Lower leg skin (tissue), 4 donors: ENCODE results near the gene P2RX6. TPM values are rescaled to one million over a fixed set of nuclear protein-coding genes. Genes with fewer than 3 reads are reported as not detected.
A peak's percentile ranks its signal among the peaks of the same experiment; 100 is the strongest.
"Not testable (repeated sequence)": the region's sequence is repeated elsewhere in the genome, so short reads cannot be mapped to it uniquely, and the experiment has no call there.

Experiments used
- DNase-seq, 2 donors: peaks; one replicate each; pipeline ENCODE4 v3.0.0-alpha.2; 2019; ENCODE audit warnings: low spot score in 2 of 2
- H3K4me3 ChIP-seq: fragments of 200-600 bp; sonication (generic); 2 replicates; pipeline ENCODE4 v1.5.1; 2017; ENCODE audit warnings: mild to moderate bottlenecking, low read depth; ENCODE audit not compliant: poor library complexity, severe bottlenecking
- POLR2A ChIP-seq, 2 donors: fragments of 450-650 bp; IDR thresholded peaks; one replicate each; pipeline ENCODE4 v1.6.1; 2016 to 2017; ENCODE audit warnings: antibody characterized with exemption in 2 of 2, mild to moderate bottlenecking in 1 of 2, moderate library complexity in 1 of 2
- WGBS, 2 donors: methylation state at CpG; one replicate each; pipeline ENCODE4 v1.1.5; 2018; 5-methylcytosine and 5-hydroxymethylcytosine counted together
- intact Hi-C: fragments of 100-400 bp; cut with DNase I; formaldehyde crosslinking; loops from one replicate; pipeline ENCODE4 v1.15.0; 2023; ENCODE audit warnings: low total_unique reads
- total RNA-seq, 4 donors: library from RNA; depleted of rRNA; stranded (reverse); fragments of >200 nt; gene quantifications; one replicate each; pipeline ENCODE4 v1.1.0, GENCODE V29; 2016
- TF ChIP-seq, protein P1 (sequence below), 3 donors: fragments of 450-650 bp; IDR thresholded peaks; one replicate each; pipeline ENCODE4 v1.5.1; 2016; ENCODE audit warnings: antibody characterized with exemption in 3 of 3, mild to moderate bottlenecking in 3 of 3, moderate library complexity in 2 of 3

The P2RX6 gene
- total RNA-seq, 4 donors from 2014 or later: 0.12 to 2.6 (median 0.87) TPM

- DNase-seq: no peak
- intact Hi-C loops: no loop called here
- no peak for TF ChIP-seq POLR2A (IDR thresholded peaks at IDR 0.05)
- TF ChIP-seq, protein P1, sequence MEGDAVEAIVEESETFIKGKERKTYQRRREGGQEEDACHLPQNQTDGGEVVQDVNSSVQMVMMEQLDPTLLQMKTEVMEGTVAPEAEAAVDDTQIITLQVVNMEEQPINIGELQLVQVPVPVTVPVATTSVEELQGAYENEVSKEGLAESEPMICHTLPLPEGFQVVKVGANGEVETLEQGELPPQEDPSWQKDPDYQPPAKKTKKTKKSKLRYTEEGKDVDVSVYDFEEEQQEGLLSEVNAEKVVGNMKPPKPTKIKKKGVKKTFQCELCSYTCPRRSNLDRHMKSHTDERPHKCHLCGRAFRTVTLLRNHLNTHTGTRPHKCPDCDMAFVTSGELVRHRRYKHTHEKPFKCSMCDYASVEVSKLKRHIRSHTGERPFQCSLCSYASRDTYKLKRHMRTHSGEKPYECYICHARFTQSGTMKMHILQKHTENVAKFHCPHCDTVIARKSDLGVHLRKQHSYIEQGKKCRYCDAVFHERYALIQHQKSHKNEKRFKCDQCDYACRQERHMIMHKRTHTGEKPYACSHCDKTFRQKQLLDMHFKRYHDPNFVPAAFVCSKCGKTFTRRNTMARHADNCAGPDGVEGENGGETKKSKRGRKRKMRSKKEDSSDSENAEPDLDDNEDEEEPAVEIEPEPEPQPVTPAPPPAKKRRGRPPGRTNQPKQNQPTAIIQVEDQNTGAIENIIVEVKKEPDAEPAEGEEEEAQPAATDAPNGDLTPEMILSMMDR (IDR thresholded peaks at IDR 0.05): no peak
- 44 to 51% methylated on average over 20 to 21 of the region's 22 CpGs for WGBS, 2 donors
- peak overlapping the region; percentile 88 for H3K4me3 ChIP-seq
Measured at GRCh38 chr22:21000207-21000986, 14.6 kb upstream of the P2RX6 start.

DNA sequence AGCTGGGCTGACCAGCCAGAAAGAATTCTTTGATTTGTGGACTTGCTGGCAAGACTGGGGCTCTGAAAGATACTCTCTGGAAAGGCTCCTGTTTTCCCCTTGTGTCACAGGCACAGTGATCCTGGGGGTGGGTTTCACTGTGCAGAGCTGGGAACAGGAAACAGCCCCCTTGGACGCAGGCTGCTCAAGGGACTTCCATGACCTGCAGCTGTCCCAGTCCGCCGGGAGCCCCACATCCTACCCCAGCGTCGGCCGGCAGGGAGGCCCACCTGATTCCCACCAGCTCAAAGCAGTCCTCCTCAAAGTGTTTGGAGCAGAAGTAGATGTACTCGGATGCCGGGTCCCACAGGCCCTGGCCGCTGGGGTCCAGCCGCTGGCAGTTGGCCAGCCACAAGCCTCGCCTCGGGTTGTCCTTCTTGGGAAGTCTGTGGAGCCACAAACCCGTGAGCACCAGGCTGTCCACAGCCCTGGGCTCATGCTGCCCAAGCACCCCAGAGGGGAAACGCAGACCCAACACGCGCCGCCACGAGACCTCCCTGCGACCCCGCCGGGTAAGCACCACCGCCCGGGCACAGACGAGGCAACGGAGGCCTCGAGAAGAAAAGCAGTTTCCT is 13.9 kb upstream of the P2RX6 start:
- peak overlapping the region; percentile 88 for H3K4me3 ChIP-seq
- no peak for TF ChIP-seq POLR2A (IDR thresholded peaks at IDR 0.05)
- TF ChIP-seq, protein P1 (IDR thresholded peaks at IDR 0.05): no peak
- intact Hi-C loops: no loop called here
- 1 to 3% methylated on average over 17 to 26 of the region's 26 CpGs for WGBS, 2 donors
- no peak for DNase-seq

GRCh38 chr22:21001601-21002325 is 13.2 kb upstream of the P2RX6 start, which contains the start of gene THAP7:
TSS of gene THAP7 (minus strand) at chr22:21002118. CDS start at chr22:21001911, 207 bp downstream.
- TF ChIP-seq, protein P1 (IDR thresholded peaks at IDR 0.05): no peak
- TF ChIP-seq POLR2A (IDR thresholded peaks at IDR 0.05): peak in 1 of 2 donors; percentile 66
- WGBS, 2 donors: 0 to 1% methylated on average over 23 to 55 of the region's 83 CpGs
- intact Hi-C loops: no loop called here
- H3K4me3 ChIP-seq: peak within 1 kb of the TSS; percentile 88
- peak; percentile 95 to 99 for DNase-seq

DNA sequence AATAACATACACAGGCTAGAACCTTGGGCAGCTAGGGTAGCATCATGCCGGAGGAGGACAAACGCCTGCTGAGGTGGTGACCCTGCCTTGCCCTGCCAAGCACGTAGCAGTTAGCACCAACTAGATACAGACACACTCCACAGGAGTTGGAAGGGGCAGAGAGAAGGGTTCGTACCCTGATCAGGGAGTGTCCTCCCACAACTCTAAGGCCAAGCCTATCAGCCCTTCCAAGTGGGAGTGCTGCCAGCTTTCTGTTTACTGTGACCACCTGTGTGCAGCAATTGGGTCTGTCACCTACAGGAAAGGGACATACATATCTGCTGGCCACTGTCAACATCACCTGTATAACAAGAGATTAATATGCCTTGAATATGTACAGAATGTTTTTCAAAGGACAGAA is 11.2 kb upstream of the P2RX6 start:
- WGBS, 2 donors: 87% methylated on average over 4 of the region's 4 CpGs
- H3K4me3 ChIP-seq: no peak overlapping the region
- DNase-seq: no peak
- no peak for TF ChIP-seq POLR2A (IDR thresholded peaks at IDR 0.05)
- TF ChIP-seq, protein P1 (IDR thresholded peaks at IDR 0.05): no peak
- intact Hi-C loops: no loop called here

- not testable (repeated sequence) for DNase-seq, H3K4me3 ChIP-seq
- WGBS, 2 donors: 85 to 88% methylated on average over 13 of the region's 13 CpGs
- intact Hi-C loops: loop anchor here (5.0 kb wide), 1 partner anchor 152 kb away; the partner anchor contains the start of genes PI4KA and SNAP29
Measured at GRCh38 chr22:21009208-21009607, 5.8 kb upstream of the P2RX6 start.
